ENCODE data around the gene SYNDIG1L. TPM values are rescaled to one million over a fixed set of nuclear protein-coding genes. Genes with fewer than 3 reads are reported as not detected.

SYNDIG1L gene
- total and polyA plus RNA-seq, 5 donors from 2014 or later = not detected

- H3K36me3 Mint-ChIP-seq = no peaks in the 10 kb centered on the region
- no peak overlapping the region for H3K4me3 Mint-ChIP-seq
- Histone ChIP-seq H3K9me3 (ENCODE audit: control insufficient read depth in 2 of 2, low read length in 2 of 2) (no peaks in the 10 kb centered on the region), H3K36me3 (ENCODE audit: control insufficient read depth, insufficient read depth, low read length) (no peaks in the 10 kb centered on the region), H3K4me3 (ENCODE audit: low read depth, low read length) (no peak overlapping the region), H3K27me3 (ENCODE audit: control insufficient read depth, insufficient read depth, low read length) (peaks cover 16% of the 10 kb centered on the region), H3K4me1 (ENCODE audit: control insufficient read depth, insufficient read depth, low read length, poor library complexity, severe bottlenecking) (no peaks in the 10 kb centered on the region), H3K27ac (ENCODE audit: insufficient read depth, low read length, poor library complexity, severe bottlenecking) (no peak overlapping the region)
- H3K4me1 Mint-ChIP-seq = no peaks in the 10 kb centered on the region
- peaks cover 19% of the 10 kb centered on the region for H3K27me3 Mint-ChIP-seq
- H3K27ac Mint-ChIP-seq = no peak overlapping the region
- H3K9me3 Mint-ChIP-seq = peaks cover 0 to 3% (median 1%) of the 10 kb centered on the region in 7 donors
- no peak for ATAC-seq (ENCODE audit: low read depth in 2 of 2)
- DNase-seq = no peak
These were observed 8.4 kb downstream of the SYNDIG1L start for GRCh38 chr14:74417611-74418010.

GRCh38 chr14:74417201-74417600 lies 8.8 kb downstream of the SYNDIG1L start:
- Histone ChIP-seq H3K27ac (ENCODE audit: insufficient read depth, low read length, poor library complexity, severe bottlenecking) (no peak overlapping the region), H3K9me3 (ENCODE audit: control insufficient read depth in 2 of 2, low read length in 2 of 2) (no peaks in the 10 kb centered on the region), H3K27me3 (ENCODE audit: control insufficient read depth, insufficient read depth, low read length) (peaks cover 16% of the 10 kb centered on the region), H3K4me3 (ENCODE audit: low read depth, low read length) (no peak overlapping the region), H3K36me3 (ENCODE audit: control insufficient read depth, insufficient read depth, low read length) (no peaks in the 10 kb centered on the region), H3K4me1 (ENCODE audit: control insufficient read depth, insufficient read depth, low read length, poor library complexity, severe bottlenecking) (no peaks in the 10 kb centered on the region)
- H3K4me3 Mint-ChIP-seq = no peak overlapping the region
- no peak for ATAC-seq (ENCODE audit: low read depth in 2 of 2)
- no peaks in the 10 kb centered on the region for H3K36me3 Mint-ChIP-seq
- peaks cover 0 to 3% (median 0%) of the 10 kb centered on the region in 7 donors for H3K9me3 Mint-ChIP-seq
- no peak overlapping the region for H3K27ac Mint-ChIP-seq
- DNase-seq = no peak
- H3K4me1 Mint-ChIP-seq = no peaks in the 10 kb centered on the region
- H3K27me3 Mint-ChIP-seq = peaks cover 17% of the 10 kb centered on the region

- Mint-ChIP-seq H3K27ac (no peak overlapping the region), H3K36me3 (no peaks in the 10 kb centered on the region), H3K27me3 (peaks cover 5% of the 10 kb centered on the region), H3K9me3 (peaks cover 0 to 1% (median 0%) of the 10 kb centered on the region in 7 donors), H3K4me3 (no peak overlapping the region), H3K4me1 (peaks cover 0 to 1% (median 0%) of the 10 kb centered on the region in 4 donors)
- H3K27ac ChIP-seq (ENCODE audit: insufficient read depth, low read length, poor library complexity, severe bottlenecking) = no peak overlapping the region
- no peaks in the 10 kb centered on the region for H3K36me3 ChIP-seq (ENCODE audit: control insufficient read depth, insufficient read depth, low read length)
- H3K27me3 ChIP-seq (ENCODE audit: control insufficient read depth, insufficient read depth, low read length) = peaks cover 16% of the 10 kb centered on the region
- ATAC-seq (ENCODE audit: low read depth in 2 of 2) = no peak
- no peaks in the 10 kb centered on the region for H3K9me3 ChIP-seq (ENCODE audit: control insufficient read depth in 2 of 2, low read length in 2 of 2)
- no peak for DNase-seq
- H3K4me3 ChIP-seq (ENCODE audit: low read depth, low read length) = no peak overlapping the region
- H3K4me1 ChIP-seq (ENCODE audit: control insufficient read depth, insufficient read depth, low read length, poor library complexity, severe bottlenecking) = no peaks in the 10 kb centered on the region
These were observed 10.9 kb downstream of the SYNDIG1L start for GRCh38 chr14:74415115-74415437.

GRCh38 chr14:74414403-74415114 lies 11.5 kb downstream of the SYNDIG1L start:
- Histone ChIP-seq H3K27me3 (ENCODE audit: control insufficient read depth, insufficient read depth, low read length) (peaks cover 15% of the 10 kb centered on the region), H3K4me3 (ENCODE audit: low read depth, low read length) (no peak overlapping the region), H3K27ac (ENCODE audit: insufficient read depth, low read length, poor library complexity, severe bottlenecking) (no peak overlapping the region), H3K9me3 (ENCODE audit: control insufficient read depth in 2 of 2, low read length in 2 of 2) (no peaks in the 10 kb centered on the region), H3K4me1 (ENCODE audit: control insufficient read depth, insufficient read depth, low read length, poor library complexity, severe bottlenecking) (no peaks in the 10 kb centered on the region), H3K36me3 (ENCODE audit: control insufficient read depth, insufficient read depth, low read length) (no peaks in the 10 kb centered on the region)
- DNase-seq = no peak
- no peak overlapping the region for H3K27ac Mint-ChIP-seq
- no peak for ATAC-seq (ENCODE audit: low read depth in 2 of 2)
- no peak overlapping the region for H3K4me3 Mint-ChIP-seq
- no peaks in the 10 kb centered on the region for H3K36me3 Mint-ChIP-seq
- H3K4me1 Mint-ChIP-seq = peaks cover 0 to 3% (median 0%) of the 10 kb centered on the region in 4 donors
- H3K9me3 Mint-ChIP-seq = peaks cover 0 to 1% (median 0%) of the 10 kb centered on the region in 7 donors
- peaks cover 5% of the 10 kb centered on the region for H3K27me3 Mint-ChIP-seq

GRCh38 chr14:74413627-74414026 lies 12.4 kb downstream of the SYNDIG1L start:
- Mint-ChIP-seq H3K4me1 (peaks cover 0 to 3% (median 0%) of the 10 kb centered on the region in 4 donors), H3K27ac (no peak overlapping the region), H3K36me3 (no peaks in the 10 kb centered on the region), H3K27me3 (peaks cover 5% of the 10 kb centered on the region), H3K4me3 (no peak overlapping the region), H3K9me3 (peaks cover 0 to 1% (median 0%) of the 10 kb centered on the region in 7 donors)
- ATAC-seq (ENCODE audit: low read depth in 2 of 2) = no peak
- DNase-seq = no peak
- H3K27me3 ChIP-seq (ENCODE audit: control insufficient read depth, insufficient read depth, low read length) = peaks cover 7% of the 10 kb centered on the region
- no peaks in the 10 kb centered on the region for H3K9me3 ChIP-seq (ENCODE audit: control insufficient read depth in 2 of 2, low read length in 2 of 2)
- H3K4me1 ChIP-seq (ENCODE audit: control insufficient read depth, insufficient read depth, low read length, poor library complexity, severe bottlenecking) = no peaks in the 10 kb centered on the region
- no peaks in the 10 kb centered on the region for H3K36me3 ChIP-seq (ENCODE audit: control insufficient read depth, insufficient read depth, low read length)
- H3K4me3 ChIP-seq (ENCODE audit: low read depth, low read length) = no peak overlapping the region
- no peak overlapping the region for H3K27ac ChIP-seq (ENCODE audit: insufficient read depth, low read length, poor library complexity, severe bottlenecking)

GRCh38 chr14:74412753-74413152 lies 13.3 kb downstream of the SYNDIG1L start:
- Histone ChIP-seq H3K27me3 (ENCODE audit: control insufficient read depth, insufficient read depth, low read length) (peaks cover 7% of the 10 kb centered on the region), H3K9me3 (ENCODE audit: control insufficient read depth in 2 of 2, low read length in 2 of 2) (no peaks in the 10 kb centered on the region), H3K4me1 (ENCODE audit: control insufficient read depth, insufficient read depth, low read length, poor library complexity, severe bottlenecking) (no peaks in the 10 kb centered on the region), H3K36me3 (ENCODE audit: control insufficient read depth, insufficient read depth, low read length) (no peaks in the 10 kb centered on the region), H3K27ac (ENCODE audit: insufficient read depth, low read length, poor library complexity, severe bottlenecking) (no peak overlapping the region), H3K4me3 (ENCODE audit: low read depth, low read length) (no peak overlapping the region)
- H3K4me1 Mint-ChIP-seq = peaks cover 0 to 3% (median 0%) of the 10 kb centered on the region in 4 donors
- ATAC-seq (ENCODE audit: low read depth in 2 of 2) (no peak), DNase-seq (no peak)
- peaks cover 5% of the 10 kb centered on the region for H3K27me3 Mint-ChIP-seq
- no peaks in the 10 kb centered on the region for H3K36me3 Mint-ChIP-seq
- H3K4me3 Mint-ChIP-seq = no peak overlapping the region
- H3K9me3 Mint-ChIP-seq = peaks cover 0 to 1% (median 0%) of the 10 kb centered on the region in 7 donors
- no peak overlapping the region for H3K27ac Mint-ChIP-seq

- H3K27me3 Mint-ChIP-seq = peaks cover 5% of the 10 kb centered on the region
- no peak for ATAC-seq (ENCODE audit: low read depth in 2 of 2)
These were observed 14.3 kb downstream of the SYNDIG1L start for GRCh38 chr14:74411671-74412070.

GRCh38 chr14:74409441-74409840 lies 16.6 kb downstream of the SYNDIG1L start:
- Histone ChIP-seq H3K9me3 (ENCODE audit: control insufficient read depth in 2 of 2, low read length in 2 of 2) (no peaks in the 10 kb centered on the region), H3K4me1 (ENCODE audit: control insufficient read depth, insufficient read depth, low read length, poor library complexity, severe bottlenecking) (no peaks in the 10 kb centered on the region), H3K27me3 (ENCODE audit: control insufficient read depth, insufficient read depth, low read length) (peaks cover 3% of the 10 kb centered on the region), H3K27ac (ENCODE audit: insufficient read depth, low read length, poor library complexity, severe bottlenecking) (no peak overlapping the region), H3K4me3 (ENCODE audit: low read depth, low read length) (no peak overlapping the region), H3K36me3 (ENCODE audit: control insufficient read depth, insufficient read depth, low read length) (no peaks in the 10 kb centered on the region)
- H3K9me3 Mint-ChIP-seq = peaks cover 0 to 1% (median 0%) of the 10 kb centered on the region in 7 donors
- no peaks in the 10 kb centered on the region for H3K36me3 Mint-ChIP-seq
- DNase-seq = no peak
- no peak overlapping the region for H3K4me3 Mint-ChIP-seq
- H3K27ac Mint-ChIP-seq = no peak overlapping the region
- H3K4me1 Mint-ChIP-seq = peaks cover 0 to 3% (median 0%) of the 10 kb centered on the region in 4 donors
- ATAC-seq (ENCODE audit: low read depth in 2 of 2) = no peak
- no peaks in the 10 kb centered on the region for H3K27me3 Mint-ChIP-seq

More at GRCh38 chr14:74411671-74412070, 14.3 kb downstream of the SYNDIG1L start:
- Histone ChIP-seq H3K36me3 (ENCODE audit: control insufficient read depth, insufficient read depth, low read length) (no peaks in the 10 kb centered on the region), H3K27me3 (ENCODE audit: control insufficient read depth, insufficient read depth, low read length) (peaks cover 3% of the 10 kb centered on the region), H3K9me3 (ENCODE audit: control insufficient read depth in 2 of 2, low read length in 2 of 2) (no peaks in the 10 kb centered on the region), H3K4me1 (ENCODE audit: control insufficient read depth, insufficient read depth, low read length, poor library complexity, severe bottlenecking) (no peaks in the 10 kb centered on the region), H3K27ac (ENCODE audit: insufficient read depth, low read length, poor library complexity, severe bottlenecking) (no peak overlapping the region), H3K4me3 (ENCODE audit: low read depth, low read length) (no peak overlapping the region)
- Mint-ChIP-seq H3K36me3 (no peaks in the 10 kb centered on the region), H3K27ac (no peak overlapping the region), H3K4me3 (no peak overlapping the region), H3K4me1 (peaks cover 0 to 3% (median 0%) of the 10 kb centered on the region in 4 donors), H3K9me3 (peaks cover 0 to 1% (median 0%) of the 10 kb centered on the region in 7 donors)
- no peak for DNase-seq

Data from CD4-positive, CD25-positive, alpha-beta regulatory T cell (primary cell).